DMS153 treated with DMSO at 0.1 percent for 48 hours (cell line): Measurements from ENCODE around the gene PPFIBP2.
"Not testable (repeated sequence)": the region's sequence is repeated elsewhere in the genome, so short reads cannot be mapped to it uniquely, and the experiment has no call there.

Experiments
- DNase-seq: peaks from one replicate; lab custom pipeline; 2025; ENCODE audit not compliant: unreplicated experiment; lab: John Stamatoyannopoulos, UW

The PPFIBP2 gene

DNA sequence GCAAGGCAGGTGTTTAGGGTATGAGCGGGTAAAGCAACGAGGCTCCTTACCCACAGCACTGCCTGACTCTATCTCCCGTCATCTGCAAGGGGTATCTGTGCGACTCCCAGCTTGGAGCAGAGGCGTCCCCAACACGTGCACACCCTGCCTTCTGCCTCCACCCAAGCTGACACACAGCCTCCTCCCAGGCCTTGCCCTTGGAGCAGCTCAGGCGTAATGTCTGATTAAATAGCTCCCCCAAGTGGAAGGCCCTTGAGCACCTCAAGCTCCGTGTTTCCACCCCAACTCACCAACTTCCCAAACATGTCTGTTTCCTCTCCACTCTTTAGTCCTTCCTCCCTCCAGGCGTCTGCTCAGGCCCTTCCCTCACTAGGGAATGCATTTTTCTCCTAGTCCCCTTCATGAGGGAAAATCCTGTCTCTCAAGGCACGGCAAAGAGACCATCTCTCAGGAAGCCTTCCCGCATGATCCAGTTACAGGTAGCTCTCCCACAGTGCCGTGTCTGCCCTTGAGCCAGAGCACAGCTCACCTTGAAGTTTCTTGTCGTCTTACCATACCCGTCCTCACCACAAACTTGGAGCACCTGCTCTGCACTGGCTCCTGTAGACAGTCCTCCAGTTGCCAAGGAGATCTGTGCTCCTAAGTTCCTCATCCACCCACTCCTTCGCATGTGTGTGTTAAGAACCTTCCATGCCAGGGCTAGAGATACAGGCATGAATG lies 143.7 kb downstream of the PPFIBP2 start:
- peak; percentile 34 for DNase-seq

DNA sequence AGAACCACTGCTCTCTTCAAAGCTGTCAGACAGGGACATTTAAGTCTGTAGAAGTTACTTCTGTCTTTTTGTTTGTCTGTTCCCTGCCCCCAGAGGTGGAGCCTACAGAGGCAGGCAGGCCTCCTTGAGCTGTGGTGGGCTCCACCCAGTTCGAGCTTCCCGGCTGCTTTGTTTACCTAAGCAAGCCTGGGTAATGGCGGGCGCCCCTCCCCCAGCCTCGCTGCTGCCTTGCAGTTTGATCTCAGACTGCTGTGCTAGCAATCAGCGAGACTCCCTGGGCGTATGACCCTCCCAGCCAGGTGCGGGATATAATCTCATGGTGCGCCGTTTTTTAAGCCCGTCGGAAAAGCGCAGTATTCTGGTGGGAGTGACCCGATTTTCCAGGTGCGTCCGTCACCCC lies 149.7 kb downstream of the PPFIBP2 start:
- not testable (repeated sequence) for DNase-seq

DNA sequence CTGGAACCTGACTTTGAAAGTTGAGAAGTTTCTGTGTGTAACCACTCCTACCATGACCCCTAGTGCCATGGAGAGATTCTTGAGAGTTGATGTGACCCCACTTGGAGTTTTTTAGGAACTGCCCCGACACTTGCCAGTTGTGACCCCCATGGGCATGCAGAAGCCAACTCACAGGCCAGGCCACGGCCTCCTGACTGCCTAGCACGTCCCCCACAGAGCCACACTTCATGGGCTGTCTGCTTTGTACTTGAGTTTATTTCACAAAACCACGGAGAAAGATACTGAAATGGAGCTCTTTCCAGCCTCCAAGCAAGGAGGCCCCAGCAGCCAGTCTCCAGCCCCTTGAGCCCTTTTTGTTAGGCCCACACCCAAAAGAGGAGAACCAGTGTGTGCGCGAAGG lies 151.1 kb downstream of the PPFIBP2 start:
- no peak for DNase-seq

DNA sequence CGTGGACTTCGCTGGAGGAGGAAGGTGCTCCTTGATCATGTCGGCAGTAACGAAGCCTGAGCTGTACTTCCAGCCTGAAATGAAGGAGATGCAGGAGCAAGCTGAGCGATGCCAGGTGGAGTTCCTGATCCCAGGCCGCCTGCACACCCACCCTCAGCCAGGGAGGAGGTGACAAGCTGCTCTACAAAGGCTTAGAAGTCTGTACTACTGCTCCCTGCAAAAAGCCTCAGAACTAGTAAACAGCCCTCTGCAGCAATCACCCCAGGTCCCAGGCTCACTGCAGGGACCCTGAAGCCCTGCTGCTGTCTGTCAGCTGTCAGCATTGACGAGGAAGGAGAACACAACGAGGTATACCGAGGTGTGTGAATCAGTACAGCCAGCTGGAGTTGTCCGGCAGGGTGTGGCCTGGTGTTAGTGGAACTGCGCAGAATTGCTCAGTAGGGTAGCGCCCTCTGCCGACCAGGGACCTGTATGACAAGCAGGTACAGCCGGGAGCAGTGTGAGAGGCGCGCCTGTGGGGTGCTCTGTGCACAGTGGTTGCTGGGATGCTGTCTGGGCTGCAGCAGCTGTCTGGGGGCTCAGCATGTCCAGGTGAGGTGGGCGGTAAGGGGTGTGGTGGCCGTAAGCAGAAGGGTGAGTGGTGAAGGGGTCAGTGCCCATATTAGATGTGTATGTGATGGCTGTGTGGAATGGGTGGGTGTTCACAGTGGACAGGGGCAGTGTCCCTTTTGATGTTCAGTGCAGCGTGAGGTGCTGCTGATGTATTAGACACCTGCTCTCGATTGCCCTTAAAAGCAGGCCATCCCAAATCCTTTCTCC lies 151.9 kb downstream of the PPFIBP2 start:
- DNase-seq, result peak; percentile 71

DNA sequence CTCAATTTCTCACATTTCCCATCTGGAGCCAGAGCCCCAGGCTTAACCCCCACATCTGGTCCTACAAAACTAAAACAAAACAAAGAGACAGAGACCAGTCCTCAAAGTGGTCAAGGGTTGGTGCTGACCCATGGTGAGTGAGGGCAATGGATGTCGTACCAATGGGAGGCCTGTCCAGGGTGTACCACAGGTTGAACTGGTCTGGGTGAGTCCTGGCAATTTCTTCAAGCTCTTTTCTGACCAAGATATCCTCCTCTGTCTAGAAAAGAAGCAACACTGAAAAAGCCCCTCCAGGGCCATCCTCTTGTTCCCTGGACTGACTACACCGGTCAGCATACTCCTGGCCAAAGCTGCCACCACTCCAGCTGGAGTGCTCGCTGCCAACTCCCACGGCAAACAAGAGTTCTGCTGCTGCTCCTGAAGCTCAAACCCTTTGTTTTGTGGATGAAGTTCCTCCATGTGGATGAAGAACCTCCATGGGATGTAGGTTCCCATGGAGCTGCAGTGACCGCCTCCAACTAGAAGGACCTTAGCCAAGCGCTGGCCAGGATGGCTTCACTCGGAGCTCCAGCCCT lies 152.6 kb downstream of the PPFIBP2 start:
- DNase-seq, result no peak

DNA sequence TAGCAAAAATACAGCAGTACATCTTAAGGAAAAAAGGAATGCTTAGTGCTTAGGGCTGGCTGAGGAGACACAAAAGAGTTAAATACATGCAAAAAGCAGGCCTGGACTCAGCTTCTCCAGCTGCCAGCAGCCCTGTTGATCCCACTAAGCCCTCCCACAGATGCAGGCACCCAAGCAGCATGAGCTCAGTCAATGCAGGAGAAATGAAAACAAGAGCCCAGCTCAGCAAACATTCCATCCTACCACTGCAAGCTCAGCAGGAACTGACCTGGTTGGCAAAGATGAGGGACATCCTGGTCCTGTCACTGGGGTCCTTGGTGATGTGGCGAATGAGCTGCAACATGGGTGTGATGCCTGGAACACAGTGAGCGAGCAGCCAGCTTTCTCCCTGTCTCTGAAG lies 153.7 kb downstream of the PPFIBP2 start:
- DNase-seq, result no peak

DNA sequence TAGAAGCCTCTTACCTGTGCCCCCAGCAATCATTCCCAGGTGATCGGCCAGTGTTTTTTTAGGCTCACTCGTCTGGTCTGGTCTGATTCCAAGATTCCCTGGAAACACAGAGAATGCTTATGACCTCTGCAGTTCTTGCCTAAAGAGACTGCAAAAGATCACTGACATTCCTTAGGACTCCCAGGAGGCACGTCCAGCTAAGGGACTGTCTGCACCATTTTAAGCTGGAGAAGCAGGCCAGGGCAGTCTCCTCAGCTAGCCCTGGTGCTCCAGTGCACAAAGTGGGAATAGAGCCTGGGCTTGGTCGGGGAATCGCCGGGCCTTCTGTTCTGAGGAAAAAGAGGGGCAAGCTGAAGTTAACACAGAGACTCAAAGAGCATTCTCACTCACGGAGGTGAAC lies 154.7 kb downstream of the PPFIBP2 start:
- no peak for DNase-seq

DNA sequence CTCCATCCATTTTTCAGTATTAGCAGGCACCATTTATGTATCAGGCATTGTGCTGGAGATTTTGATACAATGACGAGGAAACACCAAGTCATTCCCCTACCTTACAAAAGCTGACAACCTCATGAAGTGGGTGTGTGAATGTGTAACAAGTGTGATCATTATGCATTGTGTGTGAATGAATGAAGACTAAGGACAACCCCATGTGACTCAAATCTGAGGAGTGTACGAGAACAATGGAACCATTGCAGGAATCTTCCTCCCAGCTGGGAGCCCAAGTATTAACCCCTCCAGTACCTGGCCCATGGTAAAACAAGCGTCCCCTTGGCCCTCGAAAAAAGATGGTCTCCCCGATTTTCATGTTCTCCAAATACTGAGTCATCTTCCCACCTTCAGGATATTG lies 155.1 kb downstream of the PPFIBP2 start:
- DNase-seq, result no peak

DNA sequence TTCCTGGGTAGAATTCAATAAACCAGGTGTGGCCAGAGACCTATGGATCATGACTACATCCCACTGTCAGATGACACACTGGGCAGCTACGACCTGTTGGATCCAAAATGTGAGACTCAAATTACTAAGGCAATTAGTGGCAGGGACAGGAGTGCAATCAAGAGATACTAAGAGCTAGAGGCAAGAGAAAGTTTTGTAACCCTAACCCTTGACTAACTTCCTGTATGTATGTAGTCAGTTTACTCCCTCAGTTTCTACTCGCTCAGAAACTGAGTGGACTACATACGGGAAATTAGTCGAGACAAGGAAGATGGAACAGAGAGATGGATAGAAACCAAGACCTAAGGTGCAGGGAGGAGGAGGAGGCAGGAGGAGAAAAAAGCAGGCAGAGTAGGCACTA lies 156.8 kb downstream of the PPFIBP2 start:
- no peak for DNase-seq

DNA sequence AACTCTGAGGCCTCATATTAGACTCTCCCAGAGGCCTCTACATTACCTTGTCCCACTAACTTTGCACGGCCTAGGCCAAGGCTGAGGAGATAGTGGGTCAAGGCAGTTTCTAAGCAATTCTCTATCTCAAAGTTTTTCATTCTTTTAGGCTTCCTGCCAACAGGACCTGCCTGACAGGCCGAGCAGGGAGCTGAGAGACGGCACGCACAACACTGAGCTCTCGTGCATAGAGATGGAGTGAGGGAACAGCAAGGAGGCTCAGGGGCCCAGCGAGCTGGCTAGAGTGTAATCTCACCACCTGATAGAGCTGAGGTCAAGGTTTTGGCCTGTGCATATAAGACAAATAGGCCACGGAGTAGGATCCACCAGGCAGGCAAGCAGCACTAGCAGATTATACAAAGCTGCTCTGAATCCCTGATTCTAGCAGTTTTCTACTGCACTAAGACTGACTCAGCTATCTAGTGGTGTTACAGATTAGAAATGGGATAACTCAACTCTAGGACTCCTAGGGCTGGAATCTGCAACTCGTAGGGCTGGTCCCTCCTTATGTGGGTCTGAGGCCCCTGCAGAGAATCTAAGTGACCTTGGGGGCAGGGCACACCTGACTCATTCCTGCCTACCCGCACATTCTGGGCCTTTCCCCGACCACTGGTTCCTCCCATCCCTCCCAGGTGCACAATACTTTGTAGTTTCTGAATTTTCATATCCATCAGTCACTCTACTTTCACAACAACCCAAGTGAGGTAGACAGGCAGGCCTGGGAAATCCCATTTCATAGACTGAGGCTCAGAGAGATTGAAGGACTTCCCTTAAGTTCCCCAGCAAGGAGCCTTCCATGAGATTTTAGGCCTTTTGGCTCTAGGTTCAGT lies 157.8 kb downstream of the PPFIBP2 start:
- no peak for DNase-seq

DNA sequence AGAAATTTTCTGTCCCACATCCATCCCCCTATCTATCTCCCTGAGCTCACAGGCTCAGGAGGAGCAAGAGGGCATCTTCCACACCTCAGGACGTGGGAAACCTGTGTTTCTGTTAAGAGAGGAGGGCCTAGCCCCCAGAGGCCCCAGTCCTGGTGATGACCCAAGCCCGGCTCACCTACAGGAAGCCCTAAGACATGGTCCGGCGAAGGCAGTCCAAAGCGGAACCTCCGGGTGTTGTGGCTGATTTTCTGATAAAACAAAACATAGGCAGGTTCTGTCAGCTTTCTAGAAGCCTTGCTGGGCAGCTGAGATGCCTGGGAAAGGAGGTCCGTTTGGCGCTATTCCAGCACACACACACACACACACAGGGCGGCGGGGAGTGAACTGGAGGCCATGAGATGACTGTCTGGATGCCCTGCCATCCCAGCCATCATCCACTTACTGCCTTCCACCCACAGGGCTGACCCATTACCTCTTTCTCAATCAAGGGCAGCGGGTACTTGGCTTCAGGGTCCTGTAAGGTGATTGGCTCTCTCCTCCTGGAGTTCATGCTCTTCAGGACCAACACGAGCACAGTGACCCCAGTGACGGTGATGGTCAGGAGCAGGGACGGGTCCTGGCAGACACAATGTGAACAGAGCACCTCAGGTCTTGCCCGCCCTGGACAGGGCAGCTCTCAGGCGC lies 158.6 kb downstream of the PPFIBP2 start:
- DNase-seq, result no peak

DNA sequence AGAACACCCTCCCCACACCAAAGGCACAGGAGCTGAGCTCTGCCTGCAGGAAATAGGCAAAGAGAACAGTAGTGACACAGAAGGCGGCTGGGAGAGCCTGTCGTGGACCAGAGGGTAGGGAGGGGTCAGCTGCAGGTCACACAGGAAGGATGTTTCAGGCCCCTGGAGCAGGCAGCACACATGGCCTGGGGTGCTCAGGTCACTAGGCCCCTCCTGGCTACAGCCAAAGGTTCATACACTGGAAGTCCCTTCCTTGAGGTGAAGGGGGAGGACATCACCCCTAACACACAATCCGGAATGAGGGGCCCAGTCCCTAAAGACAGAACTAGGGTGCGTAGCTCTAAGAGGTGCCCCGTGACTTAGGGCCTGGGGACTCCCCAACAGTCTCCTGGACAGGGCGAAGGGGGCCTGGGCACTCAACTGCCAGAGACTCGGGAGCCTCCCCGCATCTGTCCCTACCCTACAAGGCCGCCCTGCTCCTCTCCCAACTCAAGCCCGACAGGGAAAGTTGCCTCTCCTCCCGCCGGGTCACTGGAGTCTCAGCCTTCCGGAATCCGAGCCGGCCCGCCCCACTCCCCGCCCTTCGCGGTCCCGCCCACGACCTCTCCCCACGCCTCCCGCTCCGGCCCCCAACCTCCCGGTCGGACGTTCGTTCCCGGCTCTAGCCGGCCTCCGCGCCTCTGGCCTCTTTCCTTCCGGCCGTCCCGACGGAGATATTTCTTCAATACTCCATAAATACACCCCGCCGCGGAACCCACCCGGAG lies 159.3 kb downstream of the PPFIBP2 start, which contains the start of gene CYB5R2:
Gene CYB5R2, minus strand, starts transcription at position 541 of the 764 bp plus-strand sequence. CDS start 675 bp downstream, outside the sequence.
- peak; percentile 5 for DNase-seq

DNA sequence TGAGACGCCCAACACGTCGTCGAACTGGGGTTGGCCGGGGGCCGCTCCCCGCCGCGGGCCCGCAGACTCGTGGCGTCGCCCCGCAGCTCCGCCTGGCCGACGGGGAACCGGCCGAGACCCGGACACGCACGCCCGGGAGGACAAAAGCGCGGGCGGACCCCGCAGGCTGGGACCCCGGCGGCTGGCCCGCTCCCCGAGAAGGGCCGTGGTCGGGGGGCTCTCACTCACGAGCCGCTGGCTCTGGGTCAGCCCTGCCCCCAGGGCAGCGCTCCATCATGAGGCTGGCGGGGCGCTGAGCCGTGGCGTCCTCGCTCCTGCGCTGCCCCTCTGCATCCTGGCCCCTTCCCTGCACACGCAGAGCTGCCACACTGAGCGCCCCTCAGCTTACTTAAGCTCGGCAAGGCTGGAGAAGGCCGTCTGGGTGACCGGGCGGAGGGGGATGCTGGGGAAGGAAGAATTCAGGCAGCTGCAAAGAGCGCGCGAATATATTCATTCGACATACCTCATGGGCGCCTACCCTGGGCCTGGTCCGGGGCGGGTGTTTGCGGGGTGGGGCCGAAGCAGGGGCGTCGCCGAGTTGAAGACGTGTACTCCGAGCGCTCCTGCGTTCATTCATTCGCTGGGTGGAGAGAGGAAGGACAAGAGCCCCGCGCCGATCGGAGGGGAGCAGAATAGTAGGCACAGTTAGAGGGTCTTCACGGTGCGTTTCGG lies 160.1 kb downstream of the PPFIBP2 start:
- DNase-seq, result no peak

DNA sequence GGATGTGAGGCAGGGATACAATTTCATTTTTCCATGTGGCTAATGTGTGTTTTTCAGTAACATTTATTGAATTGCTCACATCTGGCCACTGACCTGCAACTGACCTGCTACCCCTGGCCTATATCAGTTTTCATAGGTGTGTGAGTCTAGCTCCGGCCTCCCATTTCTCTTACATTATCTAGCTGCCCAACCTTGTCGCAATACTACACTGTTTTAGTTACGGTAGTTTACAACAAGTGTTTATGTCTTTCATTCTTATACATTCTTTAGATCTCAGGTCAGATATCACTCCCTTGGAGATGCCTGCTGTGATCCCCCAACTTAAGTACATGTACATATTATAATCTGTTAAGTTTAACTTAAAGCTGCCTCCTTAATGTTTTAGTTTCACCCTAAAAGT lies 161.8 kb downstream of the PPFIBP2 start:
- no peak for DNase-seq

DNA sequence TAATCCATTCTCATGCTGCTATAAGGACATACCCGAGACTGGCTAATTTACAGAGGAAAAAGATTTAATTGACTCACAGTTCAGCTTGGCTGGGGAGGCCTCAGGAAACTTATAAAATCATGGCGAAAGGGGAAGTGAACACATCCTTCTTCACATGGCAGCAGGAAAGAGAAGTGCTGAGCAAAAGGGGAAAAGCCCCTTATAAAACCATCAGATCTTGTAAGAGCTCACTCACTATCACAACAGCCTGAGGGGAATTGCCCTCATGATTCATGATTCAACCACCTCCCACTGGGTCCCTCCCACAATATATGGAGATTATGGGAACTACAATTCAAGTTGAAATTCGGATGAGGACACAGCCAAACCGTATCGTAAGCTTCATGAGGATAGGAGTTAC lies 163.3 kb downstream of the PPFIBP2 start:
- DNase-seq, result no peak

DNA sequence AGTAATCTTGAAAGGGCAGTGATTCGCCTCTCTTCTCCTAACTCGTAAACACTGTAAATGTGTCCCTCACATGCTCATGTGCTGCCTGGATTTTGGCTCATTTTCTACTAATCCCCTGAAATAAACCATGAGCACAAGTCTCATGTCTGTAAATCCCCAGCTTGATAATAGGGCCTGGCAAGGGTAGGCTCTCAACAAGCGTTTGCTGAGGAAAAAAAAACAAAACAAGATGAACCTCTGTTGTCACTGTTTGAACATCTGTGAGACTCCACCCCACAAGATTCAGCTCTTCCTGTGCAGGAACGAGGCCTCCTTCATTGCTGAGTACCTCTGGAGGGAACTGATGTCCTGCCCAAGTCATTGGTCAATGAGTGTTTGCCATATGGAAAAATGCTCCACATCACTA lies 164.0 kb downstream of the PPFIBP2 start:
- no peak for DNase-seq

DNA sequence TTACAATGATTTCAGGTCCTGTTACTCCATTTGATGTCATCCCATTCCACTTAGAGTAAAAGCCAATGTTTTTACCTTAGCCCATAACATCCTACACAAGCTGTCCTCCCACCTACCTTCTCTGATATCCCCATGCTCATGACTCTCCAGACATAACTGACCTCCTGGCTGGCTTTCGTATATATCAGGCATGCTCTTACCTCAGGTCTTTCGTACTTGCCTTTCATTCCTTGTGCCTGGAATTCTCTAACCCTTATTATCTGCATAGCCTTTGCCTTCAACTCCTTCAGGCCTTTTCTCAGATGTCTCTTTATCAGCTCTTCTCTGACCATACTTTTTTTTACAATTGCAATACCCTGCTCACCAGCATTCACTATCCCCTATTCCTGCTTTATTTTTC lies 169.8 kb downstream of the PPFIBP2 start:
- DNase-seq, result no peak

DNA sequence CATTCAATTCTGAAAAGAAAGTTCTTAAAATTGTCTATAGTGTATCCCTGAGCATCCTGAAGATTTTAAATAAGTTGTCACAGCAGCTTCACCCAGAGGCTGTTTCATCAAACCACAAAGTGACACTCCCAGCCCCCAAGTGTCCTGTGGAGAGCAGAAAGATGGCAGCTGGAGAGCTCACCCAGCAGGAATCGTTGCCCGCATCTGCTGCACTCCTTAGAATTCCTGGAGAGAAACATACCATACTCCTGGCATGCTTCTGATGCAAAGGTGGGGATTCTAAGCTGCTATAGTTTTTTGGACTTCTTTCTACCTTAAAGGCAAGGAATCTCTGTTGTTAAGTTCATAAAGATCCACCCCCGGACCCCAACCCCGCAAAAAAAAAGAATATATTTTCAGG lies 173.0 kb downstream of the PPFIBP2 start:
- no peak for DNase-seq

DNA sequence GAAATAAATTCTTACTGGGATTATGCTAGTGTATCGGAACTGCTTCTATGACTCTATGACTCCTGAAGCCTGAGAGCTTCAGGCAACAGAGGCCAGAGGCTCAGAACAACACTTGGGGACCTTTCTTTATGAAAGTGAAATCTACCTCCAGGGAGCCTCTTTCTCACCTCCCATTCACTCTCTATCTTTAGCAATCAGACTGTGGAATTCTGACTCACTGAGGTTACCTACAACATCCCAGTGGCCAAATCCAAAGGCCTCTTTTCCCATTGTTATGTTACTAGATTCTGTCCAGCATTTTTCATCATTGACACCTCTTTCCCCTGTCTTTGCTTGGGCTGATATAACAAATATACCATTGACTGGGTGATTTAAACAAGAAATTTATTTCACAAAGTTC lies 173.6 kb downstream of the PPFIBP2 start:
- no peak for DNase-seq
